Measurements from ENCODE around the gene SYNGAP1. TPM values are rescaled to one million over a fixed set of nuclear protein-coding genes. Genes with fewer than 3 reads are reported as not detected.

Gene SYNGAP1
- total RNA-seq, 4 donors from 2014 or later = 13.5 to 30.4 (median 14.0) TPM

DNA sequence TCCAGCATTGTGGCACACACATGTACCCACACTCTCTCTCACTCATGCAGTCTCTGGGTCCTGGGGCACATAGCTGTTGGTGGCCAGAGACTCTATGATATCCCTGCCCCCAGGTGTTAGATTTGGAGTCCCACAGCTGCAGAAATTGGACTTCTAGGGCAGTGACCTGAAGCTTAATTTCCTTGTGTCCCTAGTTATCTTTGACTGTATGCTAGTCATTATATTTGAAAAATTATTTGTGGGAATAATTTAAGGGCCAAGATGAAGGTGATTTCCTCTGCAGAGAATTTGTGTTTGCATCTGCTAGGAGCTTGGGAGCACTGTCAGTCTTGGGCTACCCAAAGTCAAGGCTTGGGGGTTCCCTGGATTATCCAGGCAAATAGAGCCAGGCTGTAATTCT, 84.6 kb downstream of the SYNGAP1 start:
- Histone ChIP-seq H3K4me1 (no peaks in the 10 kb centered on the region), H3K9me3 (no peaks in the 10 kb centered on the region), H3K27me3 (no peaks in the 10 kb centered on the region), H3K27ac (no peak overlapping the region), H3K36me3 (no peaks in the 10 kb centered on the region), H3K4me3 (no peak overlapping the region)
- TF ChIP-seq POLR2A (IDR thresholded peaks at IDR 0.05) (no peak), EP300 (IDR thresholded peaks at IDR 0.05) (no peak), POLR2AphosphoS5 (IDR thresholded peaks at IDR 0.05) (no peak), CTCF (IDR thresholded peaks at IDR 0.05) (no peak)
- peak in 1 of 2 donors; percentile 5 for DNase-seq (ENCODE audit: low spot score in 2 of 2)

Other genes with a start within 250 kb of the SYNGAP1 start
- under 1 TPM; 0.21 to 0.97 (median 0.40) TPM for gene COL11A2, start 227.6 kb upstream of the SYNGAP1 start, total RNA-seq
- 10 to 100 TPM; 18.6 to 47.9 (median 26.9) TPM for gene RXRB, start 219.4 kb upstream of the SYNGAP1 start, total RNA-seq
- gene SLC39A7, start 219.2 kb upstream of the SYNGAP1 start, total RNA-seq = 10 to 100 TPM; 29.3 to 46.3 (median 41.9) TPM
- gene HSD17B8, start 215.4 kb upstream of the SYNGAP1 start, total RNA-seq = 10 to 100 TPM; 26.2 to 66.0 (median 50.5) TPM
- gene RING1, start 211.6 kb upstream of the SYNGAP1 start, total RNA-seq = 10 to 100 TPM; 11.5 to 18.1 (median 14.9) TPM
- gene VPS52, start 148.2 kb upstream of the SYNGAP1 start, total RNA-seq = 10 to 100 TPM; 44.4 to 75.1 (median 59.0) TPM
- gene RPS18, start 148.0 kb upstream of the SYNGAP1 start, total RNA-seq = 1,000 to 10,000 TPM; 2,261 to 4,381 (median 4,042) TPM
- 10 to 100 TPM; 16.6 to 26.2 (median 18.2) TPM for gene B3GALT4, start 142.9 kb upstream of the SYNGAP1 start, total RNA-seq
- gene WDR46, start 130.8 kb upstream of the SYNGAP1 start, total RNA-seq = 10 to 100 TPM; 41.3 to 67.2 (median 50.2) TPM
- gene PFDN6, start 130.5 kb upstream of the SYNGAP1 start, total RNA-seq = 10 to 100 TPM; 20.5 to 31.5 (median 22.3) TPM
- gene RGL2, start 121.1 kb upstream of the SYNGAP1 start, total RNA-seq = 100 to 1,000 TPM in 1 of 4 donors, 10 to 100 TPM in 3; 80.8 to 118 (median 96.6) TPM
- 100 to 1,000 TPM in 3 of 4 donors, 10 to 100 TPM in 1; 91.5 to 132 (median 108) TPM for gene TAPBP, start 106.0 kb upstream of the SYNGAP1 start, total RNA-seq
- 10 to 100 TPM; 32.1 to 36.8 (median 33.4) TPM for gene ZBTB22, start 102.3 kb upstream of the SYNGAP1 start, total RNA-seq
- gene DAXX, start 97.1 kb upstream of the SYNGAP1 start, total RNA-seq = 10 to 100 TPM; 35.6 to 53.2 (median 42.5) TPM
- 10 to 100 TPM in 2 of 4 donors, 1 to 10 TPM in 2; 3.2 to 19.5 (median 9.8) TPM for gene KIFC1, start 28.2 kb upstream of the SYNGAP1 start, total RNA-seq
- 100 to 1,000 TPM in 1 of 4 donors, 10 to 100 TPM in 3; 35.9 to 102 (median 48.6) TPM for gene PHF1, start 9.1 kb upstream of the SYNGAP1 start, total RNA-seq
- gene CUTA, start 2.0 kb upstream of the SYNGAP1 start, total RNA-seq = 100 to 1,000 TPM; 119 to 185 (median 159) TPM
- gene ZBTB9, start 34.5 kb downstream of the SYNGAP1 start, total RNA-seq = 1 to 10 TPM; 5.9 to 9.9 (median 7.4) TPM
- 10 to 100 TPM; 12.6 to 15.0 (median 14.3) TPM for gene BAK1, start 160.2 kb downstream of the SYNGAP1 start, total RNA-seq
- gene ITPR3, start 201.3 kb downstream of the SYNGAP1 start, total RNA-seq = 100 to 1,000 TPM; 174 to 206 (median 199) TPM